HCT116 (cell line): ENCODE data around the gene OOSP4A.

ENCODE experiments used
- CTCF ChIP-seq, 3 experiments: fragments of 200-600 bp in 1 of 3; sonication (generic) in 1 of 3; IDR thresholded peaks in 2 of 3; conservative IDR thresholded peaks in 1 of 3; 2 replicates each; pipeline ENCODE4 v1.5.1; 2012 to 2017; ENCODE audit warnings: low read depth in 2 of 3, low read length in 2 of 3, antibody characterized with exemption in 1 of 3, borderline replicate concordance in 1 of 3, control low read depth in 1 of 3, mild to moderate bottlenecking in 1 of 3, mixed read lengths in 1 of 3, mixed run types in 1 of 3, moderate library complexity in 1 of 3; ENCODE audit not compliant: insufficient read depth in 1 of 3
- EZH2 ChIP-seq: fragments of 200-600 bp; sonication (generic); IDR thresholded peaks from 2 replicates; pipeline ENCODE4 v1.6.1; 2017; ENCODE audit warnings: antibody characterized with exemption, mixed run types
- JUND ChIP-seq: IDR thresholded peaks from 2 replicates; pipeline ENCODE4 v1.6.1; 2012
- MAX ChIP-seq: IDR thresholded peaks from 2 replicates; pipeline ENCODE4 v1.6.1; 2012
- POLR2A ChIP-seq: IDR thresholded peaks from 2 replicates; pipeline ENCODE4 v1.7.0; 2011; ENCODE audit warnings: borderline replicate concordance; ENCODE audit not compliant: insufficient read depth, insufficient read length; ENCODE audit errors: extremely low read depth
- POLR2AphosphoS5 ChIP-seq: IDR thresholded peaks from 2 replicates; pipeline ENCODE4 v1.6.1; 2011; ENCODE audit warnings: mild to moderate bottlenecking, low read depth, low read length, moderate library complexity
- RAD21 ChIP-seq: IDR thresholded peaks from 2 replicates; pipeline ENCODE4 v1.6.1; 2012; ENCODE audit warnings: low read depth, mild to moderate bottlenecking
- REST ChIP-seq: IDR thresholded peaks from 2 replicates; pipeline ENCODE4 v1.6.1; 2012; ENCODE audit warnings: low read depth
- SP1 ChIP-seq: IDR thresholded peaks from 2 replicates; pipeline ENCODE4 v1.6.1; 2012; ENCODE audit warnings: low read depth
- YY1 ChIP-seq: IDR thresholded peaks from 2 replicates; pipeline ENCODE4 v1.6.1; 2011; ENCODE audit warnings: low read length, low read depth, moderate library complexity, mild to moderate bottlenecking; ENCODE audit not compliant: insufficient replicate concordance; ENCODE audit errors: extremely low read depth
- ZFX ChIP-seq: fragments of 450-650 bp; IDR thresholded peaks from 2 replicates; pipeline ENCODE4 v1.6.1; 2017
- ZNF274 ChIP-seq: fragments of 200-500 bp; sonication (Bioruptor generic); IDR thresholded peaks from 2 replicates; pipeline ENCODE4 v1.6.1; 2014; ENCODE audit warnings: mild to moderate bottlenecking, low read depth, low read length, inconsistent platforms

GRCh38 chr11:59999691-60000090 is 35.9 kb downstream of the OOSP4A start:
- TF ChIP-seq CTCF (IDR thresholded peaks at IDR 0.05 in 2 of 3, conservative IDR thresholded peaks at IDR 0.05 in 1 of 3; ENCODE audit: borderline replicate concordance in 1 of 3, insufficient read depth in 1 of 3, low read depth in 2 of 3, low read length in 2 of 3) (no peak), ZFX (no peak), POLR2AphosphoS5 (no peak), YY1 (no peak), MAX (no peak), POLR2A (no peak), SP1 (no peak), EZH2 (no peak), REST (no peak), RAD21 (no peak), ZNF274 (no peak), JUND (no peak)
